ENCODE data around the gene EVI2A.
A peak's percentile ranks its signal among the peaks of the same experiment; 100 is the strongest.

EVI2A gene

DNA sequence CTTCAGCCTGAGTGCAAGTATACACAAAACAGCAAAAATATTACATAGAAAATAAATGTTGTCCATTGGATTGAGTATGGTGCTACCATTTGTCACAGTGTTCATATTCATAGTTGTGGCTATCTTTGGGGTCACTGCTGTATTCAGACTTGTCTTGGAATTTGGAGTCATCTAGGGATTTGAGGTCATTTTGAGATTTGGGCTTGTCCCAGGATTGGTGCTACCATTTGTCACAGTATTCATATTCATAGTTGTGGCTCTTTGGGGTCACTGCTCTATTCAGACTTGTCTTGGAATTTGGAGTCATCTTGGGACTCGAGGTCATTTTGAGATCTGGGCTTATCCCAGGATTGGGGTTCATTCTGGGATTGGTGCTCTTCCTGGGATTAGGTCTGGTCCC, 49.2 kb downstream of the EVI2A start:
- DNase-seq = no peak

DNA sequence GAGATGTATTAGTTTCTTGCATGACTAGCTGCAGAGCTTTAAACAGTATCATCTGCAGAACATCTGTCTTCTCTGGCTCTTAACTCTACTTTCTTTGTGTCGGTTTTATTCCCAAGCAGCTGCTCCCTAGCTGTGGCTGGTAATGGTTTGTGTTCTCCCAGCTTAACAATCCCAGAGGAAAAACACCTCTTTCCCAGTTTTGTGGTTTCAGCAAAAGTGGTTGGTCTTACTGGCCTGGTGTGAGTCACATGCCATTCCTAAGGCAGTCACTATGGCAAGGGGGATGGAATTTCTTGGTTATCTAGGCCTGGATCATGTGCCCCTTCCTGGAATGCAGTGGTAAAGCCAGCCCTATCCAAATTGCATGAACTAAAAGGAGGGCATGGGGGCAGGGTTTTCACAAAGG, 51.8 kb downstream of the EVI2A start:
- peak; percentile 98 for DNase-seq

GRCh38 chr17:31269036-31269577, 52.3 kb downstream of the EVI2A start:
- no peak for DNase-seq

All from islet precursor cell (in vitro differentiated cells).